Mucosa of rectum (tissue), 2 donors: ENCODE results near the gene ULBP2.
A peak's percentile ranks its signal among the peaks of the same experiment; 100 is the strongest.
"Not testable (repeated sequence)": the region's sequence is repeated elsewhere in the genome, so short reads cannot be mapped to it uniquely, and the experiment has no call there.

Experiments used
- H3K27ac ChIP-seq, 2 donors: one replicate each; pipeline ENCODE4 v1.7.0; 2013; ENCODE audit warnings: inconsistent platforms in 2 of 2, low read depth in 2 of 2, low read length in 2 of 2
- H3K27me3 ChIP-seq, 2 donors: one replicate each; pipeline ENCODE4 v1.7.0; 2013; ENCODE audit warnings: low read length in 2 of 2; ENCODE audit not compliant: control insufficient read depth in 2 of 2, insufficient read depth in 2 of 2
- H3K36me3 ChIP-seq, 2 donors: one replicate each; pipeline ENCODE4 v1.7.0; 2013; ENCODE audit warnings: low read length in 2 of 2; ENCODE audit not compliant: control insufficient read depth in 2 of 2, insufficient read depth in 2 of 2
- H3K4me1 ChIP-seq, 2 donors: one replicate each; pipeline ENCODE4 v1.7.0; 2013; ENCODE audit warnings: low read length in 2 of 2, mild to moderate bottlenecking in 1 of 2; ENCODE audit not compliant: control insufficient read depth in 2 of 2, insufficient read depth in 2 of 2
- H3K4me3 ChIP-seq, 2 donors: one replicate each; pipeline ENCODE4 v1.7.0; 2013; ENCODE audit warnings: low read length in 2 of 2
- H3K9ac ChIP-seq, 2 donors: one replicate each; pipeline ENCODE4 v1.7.0; 2013; ENCODE audit warnings: low read length in 2 of 2, low read depth in 1 of 2, mild to moderate bottlenecking in 1 of 2
- H3K9me3 ChIP-seq, 2 donors: one replicate each; pipeline ENCODE4 v1.7.0; 2013; ENCODE audit warnings: low read length in 2 of 2; ENCODE audit not compliant: control insufficient read depth in 2 of 2
- donor health status: healthy.
- donor health status: Normal muscosa, but diverticular disease.

The ULBP2 gene

GRCh38 chr6:149983145-149983544, 41.3 kb downstream of the ULBP2 start:
- Histone ChIP-seq H3K27ac (no peak overlapping the region), H3K4me1 (no peaks in the 10 kb centered on the region), H3K36me3 (no peaks in the 10 kb centered on the region), H3K9me3 (peaks cover 0 to under 1% of the 10 kb centered on the region in 2 donors), H3K27me3 (peaks cover 28 to 44% of the 10 kb centered on the region in 2 donors), H3K4me3 (no peak overlapping the region), H3K9ac (no peak overlapping the region)

GRCh38 chr6:149984773-149985172, 43.0 kb downstream of the ULBP2 start:
- Histone ChIP-seq H3K9ac (no peak overlapping the region), H3K27me3 (peaks cover 44 to 60% of the 10 kb centered on the region in 2 donors), H3K4me1 (no peaks in the 10 kb centered on the region), H3K36me3 (no peaks in the 10 kb centered on the region), H3K4me3 (no peak overlapping the region), H3K9me3 (peaks cover 0 to 6% of the 10 kb centered on the region in 2 donors), H3K27ac (no peak overlapping the region)

- H3K27me3 ChIP-seq: peaks cover 51 to 67% of the 10 kb centered on the region in 2 donors
- H3K4me3 ChIP-seq: no peak overlapping the region
- peaks cover 0 to 4% of the 10 kb centered on the region in 2 donors for H3K4me1 ChIP-seq
- no peak overlapping the region for H3K9ac ChIP-seq
- no peaks in the 10 kb centered on the region for H3K36me3 ChIP-seq
- no peak overlapping the region for H3K27ac ChIP-seq
- H3K9me3 ChIP-seq: peaks cover 0 to 6% of the 10 kb centered on the region in 2 donors
Measured at GRCh38 chr6:149985481-149985937, 43.7 kb downstream of the ULBP2 start.

- Histone ChIP-seq H3K9ac (no peak overlapping the region), H3K9me3 (peaks cover 0 to 6% of the 10 kb centered on the region in 2 donors), H3K27me3 (peaks cover 64 to 82% of the 10 kb centered on the region in 2 donors), H3K27ac (no peak overlapping the region), H3K4me1 (peaks cover 0 to 7% of the 10 kb centered on the region in 2 donors), H3K36me3 (no peaks in the 10 kb centered on the region), H3K4me3 (no peak overlapping the region)
Measured at GRCh38 chr6:149987602-149988107, 45.8 kb downstream of the ULBP2 start.

DNA sequence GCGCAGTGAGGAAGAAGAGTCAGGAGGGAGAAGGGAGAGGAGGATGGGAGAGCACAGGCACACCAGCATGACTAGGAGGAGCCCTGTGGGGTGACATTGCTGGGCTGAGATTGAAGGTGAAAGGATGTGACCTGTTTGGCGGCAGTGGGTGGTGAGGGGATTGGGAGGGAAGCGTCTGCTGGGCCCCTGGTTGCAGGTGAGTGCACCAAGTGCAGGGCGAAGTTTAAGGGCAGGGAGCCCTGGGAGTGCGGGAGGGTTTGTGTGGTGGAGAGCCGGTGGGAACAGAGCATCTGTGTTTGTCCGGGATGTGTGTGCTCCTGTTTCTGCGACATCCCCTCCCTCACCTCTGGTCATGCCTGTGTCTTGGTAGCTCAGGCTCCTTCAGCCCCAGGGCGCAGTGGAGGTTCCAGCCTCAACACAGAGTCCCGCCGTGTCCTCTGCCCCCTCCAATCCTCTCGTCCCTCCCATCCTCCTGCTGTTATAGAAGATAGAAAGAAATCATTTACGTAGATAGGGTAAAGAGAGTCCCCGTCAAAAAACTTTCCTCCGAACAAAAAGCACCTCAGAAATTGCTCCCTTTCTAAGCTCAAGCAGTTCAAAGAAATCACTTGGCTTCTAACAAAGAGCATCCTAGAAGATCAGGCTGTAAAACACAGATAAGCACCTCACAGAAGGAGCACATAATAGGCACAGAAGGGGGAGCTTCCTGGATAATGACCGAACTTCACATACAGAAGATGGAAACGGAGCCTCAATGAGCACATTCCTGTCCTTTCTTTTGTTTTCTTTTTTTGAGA, 46.9 kb downstream of the ULBP2 start:
- H3K9me3 ChIP-seq: peaks cover 0 to 6% of the 10 kb centered on the region in 2 donors
- no peak overlapping the region for H3K27ac ChIP-seq
- H3K9ac ChIP-seq: no peak overlapping the region
- peaks cover 0 to 7% of the 10 kb centered on the region in 2 donors for H3K4me1 ChIP-seq
- no peak overlapping the region for H3K4me3 ChIP-seq
- H3K36me3 ChIP-seq: no peaks in the 10 kb centered on the region
- peaks cover 64 to 80% of the 10 kb centered on the region in 2 donors for H3K27me3 ChIP-seq

GRCh38 chr6:149990212-149990660, 48.4 kb downstream of the ULBP2 start:
- Histone ChIP-seq H3K36me3 (no peaks in the 10 kb centered on the region), H3K27me3 (peaks cover 63 to 73% of the 10 kb centered on the region in 2 donors), H3K9ac (no peak overlapping the region), H3K27ac (no peak overlapping the region), H3K4me1 (peaks cover 0 to 7% of the 10 kb centered on the region in 2 donors), H3K4me3 (peak overlapping the region in 1 of 2 donors; percentile 41), H3K9me3 (peaks cover 0 to 6% of the 10 kb centered on the region in 2 donors)

DNA sequence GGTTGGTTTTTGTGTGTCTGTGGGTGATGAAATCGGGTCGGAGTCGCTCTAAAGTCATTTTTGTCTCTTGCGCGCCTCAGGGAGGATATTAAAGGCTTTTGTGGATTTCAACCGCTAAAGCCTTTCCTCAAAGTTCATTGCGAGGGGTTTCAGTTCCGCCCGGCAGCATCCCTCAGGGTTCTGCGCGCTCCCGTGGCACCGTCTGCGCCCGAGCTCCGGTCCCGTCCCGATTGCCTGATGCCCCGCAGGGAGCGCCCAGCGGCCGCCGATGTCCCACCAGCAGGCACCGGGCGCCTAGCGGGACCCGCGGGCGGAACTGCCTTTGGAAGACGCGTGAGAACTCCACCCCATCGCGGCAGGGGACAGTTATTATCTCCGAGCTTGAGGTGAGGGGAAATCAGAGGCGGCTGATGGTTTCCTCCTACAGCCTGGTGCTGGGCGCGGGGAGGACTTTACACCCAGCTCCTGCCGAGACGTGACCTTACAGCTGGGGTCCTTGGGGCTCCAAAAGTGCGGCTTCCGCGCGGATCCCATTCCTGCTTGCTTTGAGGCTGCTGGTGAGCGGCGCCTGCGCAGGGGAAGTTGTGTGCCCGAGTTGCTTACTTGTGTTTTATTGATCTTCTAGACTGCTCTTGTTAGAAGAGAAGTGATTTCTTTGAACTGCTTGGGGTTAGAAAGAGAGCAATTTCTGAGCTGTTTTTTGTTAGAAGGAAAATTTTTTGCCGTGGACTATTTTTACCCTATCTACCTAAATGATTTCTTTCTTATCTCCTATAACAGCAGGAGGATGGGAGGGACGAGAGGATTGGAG, 49.1 kb downstream of the ULBP2 start:
- Histone ChIP-seq H3K9ac (no peak overlapping the region), H3K4me3 (peak overlapping the region; percentile 21 to 41), H3K27me3 (peaks cover 62 to 71% of the 10 kb centered on the region in 2 donors), H3K27ac (no peak overlapping the region), H3K9me3 (peaks cover 0 to 6% of the 10 kb centered on the region in 2 donors), H3K4me1 (peaks cover 0 to 7% of the 10 kb centered on the region in 2 donors), H3K36me3 (no peaks in the 10 kb centered on the region)

DNA sequence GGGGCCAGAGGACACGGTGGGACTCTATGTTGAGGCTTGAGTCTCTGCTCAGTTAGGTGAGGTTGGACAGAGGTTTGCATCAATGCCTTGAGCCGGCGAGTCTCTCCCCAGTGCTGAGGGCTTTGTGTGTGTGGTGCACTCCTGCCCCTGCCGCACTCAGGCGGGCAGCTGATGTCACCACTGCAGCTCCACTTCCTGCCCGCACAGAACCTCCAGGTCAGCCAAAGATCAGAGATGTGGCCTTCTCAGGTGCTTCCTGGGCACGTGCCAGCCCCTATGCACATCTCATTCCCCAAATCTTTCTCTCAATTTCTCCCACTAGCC, 49.6 kb downstream of the ULBP2 start:
- H3K9ac ChIP-seq, H3K36me3 ChIP-seq, H3K4me1 ChIP-seq, H3K9me3 ChIP-seq, H3K4me3 ChIP-seq, H3K27ac ChIP-seq: not testable (repeated sequence)
- peaks cover 64 to 71% of the 10 kb centered on the region in 2 donors for H3K27me3 ChIP-seq

GRCh38 chr6:149991838-149992237, 50.0 kb downstream of the ULBP2 start:
- H3K27ac ChIP-seq: no peak overlapping the region
- H3K9ac ChIP-seq: no peak overlapping the region
- no peak overlapping the region for H3K4me3 ChIP-seq
- H3K4me1 ChIP-seq: peaks cover 0 to 7% of the 10 kb centered on the region in 2 donors
- H3K36me3 ChIP-seq: no peaks in the 10 kb centered on the region
- H3K9me3 ChIP-seq: peaks cover 0 to 6% of the 10 kb centered on the region in 2 donors
- peaks cover 65 to 70% of the 10 kb centered on the region in 2 donors for H3K27me3 ChIP-seq
